ENCODE results near the gene PYGO1.
A peak's percentile ranks its signal among the peaks of the same experiment; 100 is the strongest.
"Not testable (repeated sequence)": the region's sequence is repeated elsewhere in the genome, so short reads cannot be mapped to it uniquely, and the experiment has no call there.

Gene PYGO1

DNA sequence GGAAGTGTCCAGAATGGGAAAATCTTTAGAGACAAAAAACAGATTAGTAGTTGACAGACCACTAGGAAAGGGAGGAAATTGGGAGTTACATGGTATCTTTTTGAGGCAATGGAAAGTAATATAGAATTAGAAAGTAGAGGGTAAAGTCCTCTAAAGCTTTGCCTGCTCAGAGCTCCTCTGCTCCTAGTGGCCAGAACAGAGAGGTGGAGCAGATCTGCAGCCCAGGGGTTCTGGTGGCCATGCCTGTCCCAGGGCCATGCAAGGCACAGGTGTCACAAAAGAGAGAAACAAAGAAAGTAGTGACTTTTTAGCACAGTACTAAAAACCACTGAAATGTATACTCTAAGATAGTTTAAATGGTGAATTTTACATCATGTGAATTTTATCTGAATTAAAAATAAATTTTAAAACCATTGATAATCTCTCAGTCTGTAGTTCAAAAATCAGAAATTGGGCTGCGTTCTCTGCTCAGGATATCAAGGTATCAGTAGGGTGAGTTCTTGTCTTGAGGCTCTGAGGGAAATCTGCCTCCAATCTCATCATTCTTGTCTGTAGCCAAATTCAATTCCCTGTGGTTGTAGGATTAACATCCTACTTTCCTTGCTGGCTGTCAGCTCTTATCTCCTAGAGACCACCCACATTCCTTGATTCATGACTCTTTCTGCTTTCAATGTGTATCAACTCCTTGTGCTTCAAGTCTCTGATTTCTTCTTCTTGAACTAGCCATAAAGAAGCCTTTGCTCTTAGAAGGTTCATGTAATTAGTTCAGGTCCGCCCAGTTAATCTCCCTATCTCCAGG, 23.6 kb downstream of the PYGO1 start:
- DNase-seq (ENCODE audit: low read depth in 2 of 2) = no peak

DNA sequence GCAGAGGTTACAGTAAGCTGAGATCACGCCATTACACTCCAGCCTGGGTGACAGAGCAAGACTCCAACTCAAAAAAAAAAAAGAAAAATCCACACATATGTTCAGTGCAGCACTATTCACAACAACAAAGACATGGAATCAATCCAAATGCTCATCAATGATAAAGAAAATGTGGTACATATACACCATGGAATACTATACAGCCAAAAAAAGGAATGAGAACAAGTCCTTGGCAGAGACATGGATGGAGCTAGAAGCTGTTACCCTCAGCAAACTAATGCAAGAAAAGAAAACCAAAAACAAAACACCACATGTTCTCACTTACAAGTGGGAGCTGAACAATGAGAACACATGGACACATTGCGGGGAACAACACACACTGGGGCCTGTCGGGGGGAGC, 25.5 kb downstream of the PYGO1 start:
- DNase-seq (ENCODE audit: low read depth in 2 of 2) = no peak

DNA sequence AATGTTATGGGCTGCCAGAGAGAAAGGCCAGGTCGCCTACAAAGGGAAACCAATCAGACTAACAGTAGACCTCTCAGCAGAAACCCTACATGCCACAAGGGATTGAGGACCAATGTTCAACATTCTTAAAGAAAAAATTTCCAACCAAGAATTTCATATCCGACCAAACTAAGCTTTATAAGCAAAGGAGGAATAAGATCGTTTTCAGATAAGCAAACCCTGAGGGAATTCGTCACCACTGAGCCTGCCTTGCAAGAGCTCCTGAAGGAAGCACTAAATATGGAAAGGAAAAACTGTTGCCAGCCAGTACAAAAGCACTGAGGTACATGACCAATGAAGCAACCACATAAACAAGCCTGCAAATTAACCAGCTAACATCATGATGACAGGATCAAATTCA, 33.1 kb downstream of the PYGO1 start:
- no peak for DNase-seq (ENCODE audit: low read depth in 2 of 2)

DNA sequence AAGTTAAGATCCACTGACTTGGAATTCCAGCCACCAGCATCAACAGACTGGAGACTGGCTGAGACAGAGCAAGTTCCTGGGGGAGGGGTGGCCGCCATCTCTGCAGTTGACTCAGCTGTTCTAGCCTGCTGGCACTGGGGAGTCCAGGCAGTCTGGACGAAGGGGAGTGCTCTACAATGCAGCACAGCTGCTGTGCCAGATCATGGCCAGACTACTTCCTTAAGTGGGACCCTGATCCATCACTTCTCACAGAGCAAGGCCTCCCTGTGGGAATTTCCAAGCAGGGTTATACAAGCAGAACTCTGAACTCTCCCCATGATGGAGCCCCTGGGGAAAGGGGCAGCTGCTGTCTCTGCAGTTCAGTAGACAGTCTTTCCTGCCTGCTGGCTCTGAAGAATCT, 35.2 kb downstream of the PYGO1 start:
- no peak for DNase-seq (ENCODE audit: low read depth in 2 of 2)

DNA sequence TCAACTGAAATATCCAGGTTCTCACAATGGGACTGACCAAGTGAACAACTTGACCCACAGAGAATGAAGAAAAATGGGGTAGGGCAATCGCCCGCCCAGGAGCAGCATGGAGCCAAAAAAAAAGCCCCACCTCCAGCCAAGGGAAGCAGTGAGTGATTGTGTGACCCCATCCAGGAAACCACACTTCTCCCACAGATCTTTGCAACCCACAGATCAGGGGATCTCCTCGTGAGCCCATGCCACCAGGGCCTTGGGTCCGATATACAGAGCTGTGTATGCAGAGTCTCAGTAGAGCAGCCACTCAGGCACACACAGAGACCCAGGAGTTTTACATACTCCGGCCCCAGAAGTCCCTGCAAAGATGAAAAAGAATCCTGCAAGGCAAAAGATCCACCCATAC, 35.7 kb downstream of the PYGO1 start:
- DNase-seq (ENCODE audit: low read depth in 2 of 2) = no peak

DNA sequence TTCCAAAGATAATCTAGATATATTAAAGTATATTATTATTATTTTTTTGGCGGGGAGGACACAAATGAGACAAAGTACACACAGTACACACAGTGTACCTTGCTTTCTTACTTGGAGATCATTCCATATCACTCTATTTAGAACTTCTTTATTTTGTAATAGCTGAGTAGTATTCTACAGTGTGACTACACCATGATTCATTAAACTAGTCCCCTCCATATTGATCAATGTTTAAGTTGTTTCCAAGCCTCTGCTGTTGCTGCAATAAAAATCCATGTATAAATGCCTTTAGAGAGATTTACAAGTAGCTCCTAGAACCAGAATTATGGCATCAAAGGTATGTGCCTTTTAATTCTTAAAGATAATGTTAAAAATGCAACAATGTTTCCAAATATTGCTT, 38.8 kb downstream of the PYGO1 start:
- no peak for DNase-seq (ENCODE audit: low read depth in 2 of 2)

DNA sequence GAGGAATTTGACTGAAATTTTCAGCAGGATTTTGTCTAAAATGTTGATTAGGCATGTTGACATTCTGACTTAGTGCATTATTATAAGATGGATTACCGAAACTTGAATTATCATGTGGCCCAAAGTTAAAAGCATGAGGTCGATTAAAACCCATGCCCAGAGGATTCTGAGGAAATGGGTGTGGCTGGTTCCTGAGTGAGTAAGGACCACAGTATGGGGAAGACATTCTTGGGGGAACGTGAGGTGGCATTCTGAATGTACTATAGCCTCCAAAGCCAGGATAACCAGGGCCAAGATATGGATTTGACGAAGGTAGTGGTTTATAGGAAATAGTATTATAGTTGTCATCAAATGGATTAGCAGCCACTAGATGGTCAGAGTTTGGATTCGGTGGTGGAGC, 41.4 kb downstream of the PYGO1 start:
- no peak for DNase-seq (ENCODE audit: low read depth in 2 of 2)

DNA sequence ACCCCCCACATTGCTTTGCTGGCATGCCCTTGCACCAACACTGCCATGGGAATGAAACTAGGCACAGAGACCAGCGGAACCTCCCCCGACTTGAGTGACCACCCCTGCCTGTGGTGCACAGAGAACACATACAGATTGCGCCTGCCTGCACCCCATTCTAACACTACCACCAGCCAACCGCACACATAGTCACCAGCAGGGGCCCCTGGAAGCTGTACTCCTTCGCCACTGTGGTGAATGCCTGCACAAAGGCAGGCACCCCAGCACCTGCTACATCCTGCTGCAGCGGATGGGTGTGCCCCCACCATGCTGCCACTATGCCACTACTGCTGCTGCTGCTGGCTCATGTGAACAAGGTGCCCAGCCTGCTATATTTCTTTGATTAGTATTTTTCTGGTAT, 52.7 kb downstream of the PYGO1 start:
- no peak for DNase-seq (ENCODE audit: low read depth in 2 of 2)

DNA sequence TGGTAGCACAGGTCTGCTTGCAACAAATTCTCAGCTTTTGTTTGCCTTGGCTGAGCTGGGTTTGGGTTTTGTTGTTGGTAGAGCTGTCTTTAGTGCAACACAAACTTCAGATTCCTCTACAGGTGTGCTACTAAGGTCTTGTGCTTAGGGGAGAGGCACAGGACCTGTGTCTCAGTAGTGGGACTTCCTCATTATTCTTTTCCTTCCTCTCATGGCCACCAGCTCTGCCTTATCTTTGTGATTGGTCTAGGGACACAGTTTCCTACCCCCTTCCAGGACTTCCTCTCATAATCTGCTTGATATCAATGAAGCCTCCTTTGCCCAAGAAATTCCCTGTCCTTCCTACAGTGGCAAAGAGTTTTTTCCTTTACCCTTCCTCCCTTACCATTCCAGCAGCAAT, 55.2 kb downstream of the PYGO1 start:
- DNase-seq (ENCODE audit: low read depth in 2 of 2) = no peak

DNA sequence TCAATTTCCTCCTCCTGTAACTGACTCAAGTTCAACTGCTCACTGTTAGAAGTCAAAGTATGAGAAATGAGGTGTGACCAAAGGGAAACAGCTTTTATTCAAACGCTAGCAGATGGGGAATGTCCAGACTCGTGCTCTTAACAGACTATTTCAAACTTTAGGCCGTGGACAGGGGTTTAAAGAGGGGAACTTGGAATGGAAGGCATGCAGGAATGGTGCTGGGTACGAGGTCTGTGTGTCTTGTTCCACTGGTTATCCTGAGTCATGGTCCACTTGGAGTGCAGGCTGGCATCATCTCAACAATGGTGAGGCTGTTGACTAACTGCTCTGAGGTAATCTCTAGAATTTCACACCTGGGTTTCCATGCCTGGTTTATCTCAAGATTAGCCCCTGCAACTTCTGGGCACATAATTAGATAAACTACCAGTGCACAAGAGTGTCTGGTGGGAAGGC, 57.3 kb downstream of the PYGO1 start:
- DNase-seq (ENCODE audit: low read depth in 2 of 2) = no peak

DNA sequence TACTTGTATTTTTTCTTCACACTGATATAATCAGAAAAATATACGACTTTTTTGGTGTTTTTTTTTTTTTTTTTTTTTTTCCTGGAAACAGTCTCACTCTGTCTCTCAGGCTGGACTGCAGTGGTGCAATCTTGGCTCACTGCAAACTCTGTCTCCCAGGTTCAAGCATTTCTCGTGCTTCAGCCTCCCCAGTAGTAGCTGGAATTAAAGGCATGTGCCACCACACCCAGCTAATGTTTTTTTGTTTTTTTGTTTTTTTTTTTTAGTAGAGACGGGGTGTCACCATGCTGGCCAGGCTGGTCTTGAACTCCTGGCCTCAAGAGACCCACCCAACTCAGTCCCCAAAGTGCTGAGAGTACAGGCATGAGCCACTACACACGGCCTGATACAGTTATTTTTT, 59.3 kb downstream of the PYGO1 start:
- no peak for DNase-seq (ENCODE audit: low read depth in 2 of 2)

DNA sequence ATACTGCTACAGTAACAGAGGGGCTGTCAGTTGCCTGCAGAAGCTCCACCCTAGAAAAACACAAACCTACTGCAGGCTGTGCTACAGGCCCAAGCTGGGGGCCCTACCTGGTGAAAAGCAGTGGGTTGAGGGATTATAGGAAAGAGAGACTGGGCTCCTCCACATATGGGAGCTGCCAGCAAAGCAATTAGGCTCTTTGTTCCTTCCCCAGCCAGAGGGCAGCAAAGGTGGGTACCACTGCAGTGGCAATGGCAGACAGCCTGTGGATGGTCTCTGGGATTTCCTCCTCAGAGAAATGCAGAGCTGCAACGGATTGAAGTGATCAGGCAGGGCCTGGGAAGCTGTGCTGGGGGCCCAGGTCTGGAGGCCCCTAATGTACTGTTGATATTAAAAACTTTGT, 61.0 kb downstream of the PYGO1 start:
- DNase-seq (ENCODE audit: low read depth in 2 of 2) = no peak

DNA sequence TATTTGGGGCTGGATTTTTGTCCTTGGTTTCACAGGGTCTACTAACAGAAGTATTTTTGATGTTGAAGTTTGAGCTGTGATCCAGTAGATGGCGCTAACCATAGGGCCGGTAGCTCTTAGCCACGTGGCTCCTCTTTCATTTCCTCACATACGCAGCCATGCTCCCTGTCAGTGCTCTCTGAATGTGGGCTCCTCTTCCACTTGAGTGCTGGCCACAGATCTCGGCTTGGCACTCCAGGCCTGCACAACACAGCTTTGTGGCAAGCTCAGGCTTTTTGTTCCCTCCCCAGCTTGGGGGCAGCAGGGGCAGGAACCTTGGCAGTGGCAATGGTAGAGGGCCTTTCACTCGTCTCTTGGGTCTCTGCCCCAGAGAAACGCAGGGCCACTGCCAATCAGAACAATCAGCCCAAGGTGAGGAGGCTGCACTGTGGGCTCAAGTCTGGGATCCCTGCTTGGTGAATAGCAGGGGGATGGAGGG, 61.5 kb downstream of the PYGO1 start:
- peak; percentile 32 for DNase-seq (ENCODE audit: low read depth in 2 of 2)

DNA sequence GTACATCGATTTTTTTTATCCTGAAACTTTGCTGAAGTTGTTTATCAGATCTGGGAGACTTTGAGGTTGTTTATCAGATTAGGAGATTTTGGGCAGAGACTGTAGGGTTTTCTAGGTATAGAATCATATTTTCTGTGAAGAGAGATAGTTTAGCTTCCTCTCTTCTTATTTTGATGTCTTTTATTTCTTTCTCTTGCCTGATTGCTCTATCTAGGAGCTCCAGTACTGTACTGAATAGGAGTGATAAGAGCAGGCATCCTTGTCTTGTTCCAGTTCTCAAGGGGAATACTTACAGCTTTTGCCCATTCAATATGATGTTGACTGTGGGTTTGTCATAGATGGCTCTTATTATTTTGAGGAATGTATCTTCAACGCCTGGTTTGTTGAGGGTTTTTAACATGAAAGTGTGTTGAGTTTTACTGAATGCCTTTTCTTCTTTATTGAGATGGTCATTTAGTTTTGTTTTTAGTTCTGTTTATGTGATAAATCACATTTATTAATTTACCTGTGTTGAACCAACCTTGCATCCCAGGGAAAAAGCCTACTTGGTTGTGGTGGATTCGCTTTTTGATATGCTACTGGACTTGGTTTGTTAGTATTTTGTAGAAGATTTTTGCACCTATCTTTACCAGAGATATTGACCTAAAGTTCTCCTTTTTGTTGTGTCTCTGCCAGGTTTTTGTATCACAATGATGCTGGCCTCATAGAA, 65.2 kb downstream of the PYGO1 start:
- no peak for DNase-seq (ENCODE audit: low read depth in 2 of 2)

DNA sequence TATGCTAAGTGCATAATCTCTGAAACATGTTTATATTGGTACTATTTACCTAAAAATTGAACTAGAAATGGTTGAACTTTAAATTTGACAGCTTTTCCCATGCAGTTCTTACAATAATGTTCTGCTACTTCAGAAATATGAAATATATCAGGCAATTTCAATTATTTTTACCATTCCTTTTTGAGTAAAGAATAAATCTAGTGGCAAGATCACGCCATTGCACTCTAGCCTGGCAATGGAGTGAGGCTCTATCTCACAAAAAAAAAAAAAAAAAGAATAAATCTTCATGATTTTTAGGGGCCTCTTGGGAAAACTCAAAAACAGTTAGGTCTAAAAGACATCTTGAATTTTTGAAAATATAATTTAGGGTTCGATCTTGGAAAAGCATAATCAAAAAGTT, 69.5 kb downstream of the PYGO1 start:
- no peak for DNase-seq (ENCODE audit: low read depth in 2 of 2)

DNA sequence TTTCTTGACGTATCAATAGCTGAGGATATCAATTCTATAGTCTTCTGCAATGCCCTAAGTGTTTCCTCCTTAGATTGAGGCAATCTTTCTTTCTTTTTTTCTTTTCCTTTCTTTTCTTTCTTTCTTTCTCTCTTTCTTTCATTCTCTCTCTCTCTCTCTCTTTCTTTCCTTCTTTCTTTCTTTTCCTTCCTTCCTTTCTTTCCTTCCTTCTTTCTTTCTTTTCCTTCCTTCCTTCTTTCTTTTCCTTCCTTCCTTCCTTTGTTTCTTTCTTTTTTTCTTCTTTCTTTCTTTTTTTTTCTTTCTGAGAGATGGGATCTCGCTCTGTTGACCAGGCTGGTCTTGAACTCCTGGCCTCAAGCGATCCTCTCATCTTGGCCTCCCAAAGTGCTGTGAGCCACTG, 70.1 kb downstream of the PYGO1 start:
- DNase-seq (ENCODE audit: low read depth in 2 of 2) = no peak

DNA sequence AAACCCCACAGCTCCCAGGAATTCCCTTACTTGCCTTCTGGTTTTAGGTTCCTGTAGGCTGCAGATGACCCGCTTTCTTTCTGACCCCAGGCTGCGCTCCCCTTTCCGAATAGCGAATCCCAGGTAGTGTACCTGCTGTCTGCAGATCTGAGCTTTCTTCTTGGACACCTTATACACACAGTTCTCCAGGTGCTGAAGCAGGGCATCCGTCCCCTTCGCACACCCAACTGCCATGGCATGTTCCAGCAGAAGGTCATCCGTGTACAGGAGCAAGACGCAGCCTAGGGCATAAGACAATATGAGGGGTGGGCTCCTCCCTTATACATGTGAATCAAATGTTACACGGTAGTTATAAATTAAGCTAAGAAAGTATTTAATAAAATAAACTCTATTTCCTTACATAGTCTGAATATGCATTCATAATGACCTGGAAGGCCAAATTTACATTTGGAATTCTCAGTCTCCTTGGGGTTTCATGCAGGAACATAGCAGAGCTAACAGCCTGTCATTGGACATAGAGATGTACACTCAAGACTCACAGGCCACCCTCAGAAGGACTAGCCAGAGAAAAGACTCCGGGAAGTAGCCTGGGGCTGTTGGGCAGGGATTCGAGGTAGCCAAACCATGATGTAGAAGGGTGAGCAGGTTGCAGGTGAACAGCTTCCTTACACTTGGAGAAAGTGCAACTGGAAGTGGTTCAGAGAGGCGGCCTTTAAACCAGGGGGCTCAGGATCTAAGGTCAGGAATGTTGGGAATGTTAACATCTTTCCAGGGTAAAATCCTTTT, 72.0 kb downstream of the PYGO1 start:
- no peak for DNase-seq (ENCODE audit: low read depth in 2 of 2)

DNA sequence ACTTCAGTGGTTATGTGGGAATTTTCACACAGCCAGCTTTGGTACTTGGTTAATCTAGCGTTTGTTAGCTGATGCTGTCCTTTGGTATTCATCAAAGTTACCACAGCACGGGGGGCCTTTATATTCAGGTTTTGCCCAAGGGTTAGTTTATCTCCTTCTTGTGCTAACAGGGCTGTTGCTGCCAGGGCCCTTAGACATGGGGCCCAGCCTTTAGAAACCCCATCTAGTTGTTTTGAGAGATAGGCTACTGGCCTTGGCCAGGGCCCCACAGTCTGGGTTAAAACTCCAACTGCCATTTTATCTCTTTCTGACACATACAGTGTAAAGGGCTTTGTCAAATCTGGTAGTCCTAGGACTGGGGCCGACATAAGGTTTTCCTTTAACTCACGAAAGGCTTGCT, 72.7 kb downstream of the PYGO1 start:
- DNase-seq (ENCODE audit: low read depth in 2 of 2) = no peak

DNA sequence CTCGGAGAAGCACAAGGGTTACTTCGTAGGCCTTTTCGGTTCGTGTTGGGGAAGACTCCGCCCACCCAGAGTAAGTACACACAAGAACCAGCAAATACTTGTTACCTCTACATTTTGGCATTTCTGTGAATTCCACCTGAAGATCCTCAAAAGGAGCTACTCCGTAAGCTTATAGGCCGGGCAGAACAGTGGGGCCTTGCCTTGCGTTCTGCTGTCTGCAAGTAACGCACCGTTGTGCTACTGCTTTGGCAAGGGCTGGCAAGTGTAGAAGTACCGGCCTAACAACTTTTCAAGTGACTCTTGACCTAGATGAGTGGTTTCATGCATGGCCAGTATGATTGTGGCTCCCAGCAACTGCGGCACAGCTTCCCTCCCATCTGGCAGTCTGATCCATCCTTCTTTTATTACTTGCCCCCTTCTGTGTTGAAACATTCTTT, 73.7 kb downstream of the PYGO1 start:
- DNase-seq (ENCODE audit: low read depth in 2 of 2) = no peak

DNA sequence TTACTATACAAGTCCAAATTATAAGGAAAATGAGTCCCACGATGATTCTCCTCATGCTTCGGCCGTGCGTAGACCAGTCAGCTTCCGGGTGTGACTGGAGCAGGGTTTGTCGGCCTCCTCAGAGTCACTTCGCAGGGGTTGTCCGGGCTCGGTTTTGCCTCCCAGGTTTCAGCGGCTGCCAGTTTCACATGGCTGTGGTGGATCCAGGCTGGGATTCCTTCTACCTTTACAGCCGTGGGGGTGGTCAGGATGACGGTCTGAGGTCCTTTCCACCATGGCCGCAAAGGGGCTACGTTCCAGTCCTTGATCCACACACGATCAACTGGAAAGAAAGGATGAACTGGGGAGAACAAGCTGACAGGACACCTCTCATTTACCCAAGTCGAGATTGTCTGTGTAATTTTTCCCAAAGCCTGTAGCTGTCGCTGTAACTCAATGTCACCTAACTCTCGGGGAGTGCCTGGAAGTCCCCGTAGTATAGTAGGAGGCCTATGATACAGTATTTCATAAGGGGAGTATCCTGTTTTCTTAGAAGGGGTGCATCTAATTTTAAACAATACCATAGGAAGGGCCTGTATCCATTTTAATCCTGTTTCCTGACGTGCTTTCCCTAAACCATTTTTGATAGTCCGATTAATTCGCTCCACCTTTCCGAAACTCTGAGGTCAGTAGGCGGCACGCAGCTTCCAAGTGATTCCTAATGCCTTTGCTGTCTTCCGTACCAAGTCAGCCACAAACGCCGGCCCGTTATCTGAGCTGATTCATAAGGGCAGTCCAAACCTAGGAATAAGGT, 74.3 kb downstream of the PYGO1 start:
- not testable (repeated sequence) for DNase-seq (ENCODE audit: low read depth in 2 of 2)

DNA sequence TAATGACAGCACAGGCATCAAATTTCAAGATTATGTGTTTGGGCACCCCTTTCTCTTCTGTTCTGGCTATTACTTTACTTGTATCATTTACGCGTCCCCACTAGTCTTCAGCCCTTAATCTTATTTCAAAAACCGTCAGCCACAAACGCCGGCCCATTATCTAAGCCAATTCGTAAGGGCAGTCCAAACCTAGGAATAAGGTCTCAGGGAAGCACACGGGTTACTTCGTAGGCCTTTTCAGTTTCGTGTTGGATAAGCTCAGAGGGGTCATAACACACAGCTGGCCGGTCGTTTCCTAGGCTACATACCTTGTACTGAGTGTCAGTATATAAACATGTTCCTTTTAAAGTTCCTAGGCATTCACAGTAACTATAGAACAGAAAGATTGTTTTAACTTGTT, 75.0 kb downstream of the PYGO1 start:
- no peak for DNase-seq (ENCODE audit: low read depth in 2 of 2)

DNA sequence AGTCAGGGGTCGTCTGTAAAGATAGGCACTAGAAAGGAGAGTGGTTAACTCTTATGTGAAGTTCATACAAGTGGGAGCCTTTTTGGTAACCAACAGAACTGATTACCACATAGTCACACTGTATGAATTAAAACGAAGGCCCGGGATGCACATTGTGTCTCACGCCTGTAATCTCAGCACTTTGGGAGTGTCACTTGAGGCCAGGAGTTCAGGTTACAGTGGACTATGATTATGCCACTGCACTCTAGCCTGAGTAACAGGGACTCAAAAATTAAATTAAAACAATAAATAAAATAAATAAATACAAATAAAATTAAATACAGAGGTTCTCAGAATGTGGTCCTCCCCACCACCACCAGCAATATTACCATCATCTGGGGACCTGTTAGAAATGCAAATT, 80.6 kb downstream of the PYGO1 start:
- no peak for DNase-seq (ENCODE audit: low read depth in 2 of 2)

Measured in fibroblast of skin of left quadriceps (primary cell).